RWPE1 (cell line): ENCODE results near the gene ZSCAN5A.
"Not testable (repeated sequence)": the region's sequence is repeated elsewhere in the genome, so short reads cannot be mapped to it uniquely, and the experiment has no call there.

ENCODE experiments used
- CTCF ChIA-PET: fragments of 350-600 bp; sonication (Branson Sonifier 250); formaldehyde crosslinking; extraction: SDS; loops from one replicate; lab custom pipeline; 2021; lab: Yijun Ruan, JAX
- POLR2A ChIA-PET: fragments of 400-600 bp; formaldehyde crosslinking; extraction: SDS; loops from one replicate; lab custom pipeline; 2020; ENCODE audit warnings: antibody characterized with exemption; ENCODE audit not compliant: low non-redundant PET; lab: Yijun Ruan, JAX
- DNase-seq: peaks from one replicate; pipeline ENCODE4 v3.0.0; 2012; ENCODE audit warnings: low spot score
- H3K27ac ChIP-seq: fragments of 450-650 bp; 2 replicates; pipeline ENCODE4 v1.5.1; 2017
- TF ChIP-seq, protein P1 (sequence below): fragments of 450-650 bp; conservative IDR thresholded peaks from 2 replicates; pipeline ENCODE4 v1.5.1; 2017; ENCODE audit warnings: low read depth, mild to moderate bottlenecking

ZSCAN5A gene

GRCh38 chr19:56176881-56177280, 137.8 kb downstream of the ZSCAN5A start:
- H3K27ac ChIP-seq, result no peak overlapping the region
- CTCF ChIA-PET, result interaction anchor here (0.6 kb wide), 1 partner anchor 214 kb away, joined by 3 read pairs; no protein-coding TSS in a partner anchor
- TF ChIP-seq, protein P1, sequence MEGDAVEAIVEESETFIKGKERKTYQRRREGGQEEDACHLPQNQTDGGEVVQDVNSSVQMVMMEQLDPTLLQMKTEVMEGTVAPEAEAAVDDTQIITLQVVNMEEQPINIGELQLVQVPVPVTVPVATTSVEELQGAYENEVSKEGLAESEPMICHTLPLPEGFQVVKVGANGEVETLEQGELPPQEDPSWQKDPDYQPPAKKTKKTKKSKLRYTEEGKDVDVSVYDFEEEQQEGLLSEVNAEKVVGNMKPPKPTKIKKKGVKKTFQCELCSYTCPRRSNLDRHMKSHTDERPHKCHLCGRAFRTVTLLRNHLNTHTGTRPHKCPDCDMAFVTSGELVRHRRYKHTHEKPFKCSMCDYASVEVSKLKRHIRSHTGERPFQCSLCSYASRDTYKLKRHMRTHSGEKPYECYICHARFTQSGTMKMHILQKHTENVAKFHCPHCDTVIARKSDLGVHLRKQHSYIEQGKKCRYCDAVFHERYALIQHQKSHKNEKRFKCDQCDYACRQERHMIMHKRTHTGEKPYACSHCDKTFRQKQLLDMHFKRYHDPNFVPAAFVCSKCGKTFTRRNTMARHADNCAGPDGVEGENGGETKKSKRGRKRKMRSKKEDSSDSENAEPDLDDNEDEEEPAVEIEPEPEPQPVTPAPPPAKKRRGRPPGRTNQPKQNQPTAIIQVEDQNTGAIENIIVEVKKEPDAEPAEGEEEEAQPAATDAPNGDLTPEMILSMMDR, result no peak
- POLR2A ChIA-PET, result no interaction called here
- DNase-seq, result no peak

DNA sequence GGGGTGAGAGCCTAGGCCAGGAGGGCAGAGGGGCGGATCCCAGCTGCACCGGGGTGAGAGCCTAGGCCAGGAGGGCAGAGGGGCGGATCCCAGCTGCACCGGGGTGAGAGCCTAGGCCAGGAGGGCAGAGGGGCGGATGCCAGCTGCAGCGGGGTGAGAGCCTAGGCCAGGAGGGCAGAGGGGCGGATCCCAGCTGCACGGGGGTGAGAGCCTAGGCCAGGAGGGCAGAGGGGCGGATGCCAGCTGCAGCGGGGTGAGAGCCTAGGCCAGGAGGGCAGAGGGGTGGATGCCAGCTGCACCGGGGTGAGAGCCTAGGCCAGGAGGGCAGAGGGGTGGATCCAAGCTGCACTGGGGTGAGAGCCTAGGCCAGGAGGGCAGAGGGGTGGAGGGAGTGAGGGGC, 138.3 kb downstream of the ZSCAN5A start:
- H3K27ac ChIP-seq, DNase-seq, POLR2A ChIA-PET: not testable (repeated sequence)
- CTCF ChIA-PET, result interaction anchor here (0.6 kb wide), 1 partner anchor 213 kb away, joined by 3 read pairs; no protein-coding TSS in a partner anchor

GRCh38 chr19:56175861-56176307, 138.8 kb downstream of the ZSCAN5A start, which contains the start of gene GALP:
GALP (plus strand) TSS chr19:56176008; CDS start chr19:56177109, 1,101 bp downstream.
- POLR2A ChIA-PET, DNase-seq, H3K27ac ChIP-seq, CTCF ChIA-PET: not testable (repeated sequence)

GRCh38 chr19:56174550-56174949, 140.1 kb downstream of the ZSCAN5A start:
- DNase-seq, result no peak
- H3K27ac ChIP-seq, result no peak overlapping the region
- CTCF ChIA-PET, result no interaction called here
- TF ChIP-seq, protein P1, result no peak
- POLR2A ChIA-PET, result no interaction called here

DNA sequence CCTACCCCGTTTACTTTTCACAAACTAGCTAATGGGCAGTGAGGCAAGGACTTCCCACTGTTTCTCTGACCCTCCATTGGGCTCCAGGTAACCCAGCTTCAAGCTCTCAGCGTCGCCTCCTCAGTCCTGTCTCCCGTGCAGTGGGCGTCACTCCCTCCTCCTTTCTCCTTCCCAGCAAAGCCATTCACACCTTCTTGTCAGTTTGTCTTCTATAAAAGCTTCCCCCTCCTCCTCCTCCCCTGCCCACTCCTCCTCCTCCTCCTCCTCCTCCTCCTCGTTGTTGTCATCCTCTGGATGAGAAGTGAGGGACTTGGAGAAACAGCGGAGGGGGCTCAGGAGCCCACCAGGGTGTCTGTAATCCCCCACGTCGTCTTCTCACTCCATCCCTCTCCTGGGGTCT, 140.6 kb downstream of the ZSCAN5A start:
- ChIA-PET CTCF (interaction anchor here (1.0 kb wide), 1 partner anchor 98 kb away, joined by 3 read pairs; no protein-coding TSS in a partner anchor), POLR2A (no interaction called here)
- TF ChIP-seq, protein P1, result no peak
- H3K27ac ChIP-seq, result no peak overlapping the region
- DNase-seq, result no peak
